Activated effector memory CD4-positive, alpha-beta T cell treated with Interleukin-2 at 50 U/mL for 16 hours (primary cell): ENCODE measurements around the gene STARD5.

ENCODE experiments used
- DNase-seq: peaks from one replicate; pipeline ENCODE4 v3.0.0-alpha.2; 2020

The STARD5 gene

DNA sequence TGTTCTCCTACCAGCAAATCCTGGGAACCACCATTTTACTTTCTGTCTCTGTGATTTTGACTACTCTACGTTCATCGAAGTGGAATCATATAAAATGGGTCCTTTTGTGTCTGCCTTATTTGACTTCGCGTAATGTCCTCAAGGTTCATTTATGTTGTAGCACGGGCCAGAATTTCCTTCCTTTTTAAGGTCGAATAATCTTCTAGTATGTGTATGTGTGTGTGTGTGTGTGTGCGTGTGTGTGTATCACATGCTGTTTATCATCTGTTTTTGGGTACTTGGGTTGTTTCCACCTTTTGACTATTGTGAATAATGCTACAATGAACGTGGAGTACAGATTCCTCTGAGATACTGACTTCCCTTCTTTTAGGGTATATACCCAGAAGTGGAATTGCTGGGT is 35.3 kb downstream of the STARD5 start:
- no peak for DNase-seq

- no peak for DNase-seq
Measured at GRCh38 chr15:81288040-81288439, 35.9 kb downstream of the STARD5 start.

DNA sequence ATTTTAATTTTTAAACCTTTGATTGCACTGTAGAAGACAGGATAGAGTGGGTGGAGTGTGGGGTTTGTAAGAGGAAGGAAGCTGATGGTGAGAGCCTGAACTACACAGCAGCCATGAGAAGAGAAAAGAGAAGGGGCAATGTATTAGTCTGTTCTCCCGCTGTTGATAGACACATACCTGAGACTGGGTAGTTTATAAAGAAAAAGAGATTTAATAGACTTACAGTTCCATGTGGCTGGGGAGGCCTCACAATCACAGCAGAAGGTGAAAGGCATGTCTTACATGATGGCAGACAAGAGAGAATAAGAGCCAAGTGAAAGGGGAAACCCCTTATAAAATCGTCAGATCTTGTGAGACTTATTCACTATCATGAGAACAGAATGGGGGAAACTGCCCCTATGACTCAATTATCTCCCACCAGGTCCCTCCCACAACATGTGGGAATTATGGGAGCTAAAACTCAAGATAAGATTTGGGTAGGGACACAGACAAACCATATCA is 37.3 kb downstream of the STARD5 start:
- DNase-seq = no peak

- DNase-seq = no peak
Measured at GRCh38 chr15:81285461-81285860, 38.5 kb downstream of the STARD5 start.

DNA sequence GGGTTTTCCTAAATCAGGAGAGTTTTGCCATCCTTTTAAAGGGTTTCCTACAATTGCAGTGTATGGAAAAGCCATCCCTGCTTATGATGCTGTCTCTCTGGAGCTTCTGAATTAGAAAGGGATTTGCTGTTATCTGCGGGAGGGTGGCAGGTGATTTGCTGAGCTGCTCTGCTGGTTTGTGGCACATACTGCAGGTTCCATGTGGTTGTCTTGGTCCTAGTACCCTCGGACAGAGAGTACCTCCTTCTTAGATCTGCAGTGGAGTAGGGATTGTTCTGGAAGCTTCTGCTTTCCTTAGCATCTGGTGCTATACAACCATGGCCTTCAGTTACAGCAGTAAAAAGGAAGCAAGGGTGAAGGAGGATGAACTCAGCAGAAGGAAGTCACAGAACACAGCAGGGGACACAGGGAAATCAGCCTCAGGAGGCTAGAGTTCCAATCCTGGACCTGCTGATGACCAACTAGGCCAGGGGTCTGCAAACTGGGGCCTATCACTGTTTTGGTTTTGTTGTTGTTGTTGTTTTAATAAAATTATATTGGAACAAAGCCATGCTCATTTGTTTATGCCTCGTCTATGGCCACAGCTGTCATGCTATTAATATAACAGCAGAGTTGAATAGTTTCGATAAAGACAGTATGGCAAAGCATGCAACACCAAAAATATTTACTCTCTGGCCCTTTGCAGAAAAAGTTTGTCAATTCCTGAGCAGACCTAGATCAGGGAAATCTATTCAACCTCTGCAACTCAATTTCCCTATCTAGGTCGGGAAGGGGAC is 39.5 kb downstream of the STARD5 start:
- DNase-seq = no peak

DNA sequence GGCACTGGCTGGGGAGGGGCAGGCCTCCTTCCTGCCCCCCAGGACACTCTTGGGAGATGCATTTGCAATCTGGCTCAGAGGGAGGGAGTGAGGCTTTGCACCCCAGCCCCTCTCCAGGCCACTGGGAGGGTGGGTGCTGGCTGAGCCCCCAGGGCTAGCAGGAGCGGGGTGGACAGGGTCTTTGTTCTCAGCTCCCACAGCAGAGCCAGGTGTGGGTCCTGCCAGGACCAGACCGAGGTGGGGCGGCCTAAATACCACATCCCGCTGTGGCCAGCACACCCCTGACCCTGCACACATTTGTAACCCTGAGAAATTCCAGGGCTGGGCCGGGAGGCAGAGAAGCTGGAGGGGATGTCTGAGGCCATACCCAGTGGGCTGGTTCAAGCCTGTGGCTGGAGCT is 41.0 kb downstream of the STARD5 start:
- DNase-seq = no peak

GRCh38 chr15:81282606-81282895 is 41.4 kb downstream of the STARD5 start:
- DNase-seq = no peak

GRCh38 chr15:81281766-81282605 is 42.0 kb downstream of the STARD5 start:
- DNase-seq = no peak

DNA sequence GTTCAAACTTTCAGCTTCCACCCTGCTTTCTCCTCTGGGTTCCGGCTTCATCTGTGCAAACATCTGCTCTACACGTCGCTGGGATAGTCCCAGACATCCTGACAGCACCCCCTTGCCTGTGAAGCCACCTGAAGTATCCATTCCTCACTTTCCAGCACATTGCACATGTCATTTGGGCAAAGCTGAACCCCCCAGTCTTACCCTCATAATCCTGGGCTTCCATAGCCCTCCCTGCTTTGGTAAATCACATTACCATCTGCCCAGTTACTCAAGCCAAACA is 42.5 kb downstream of the STARD5 start:
- no peak for DNase-seq

GRCh38 chr15:81280696-81281455 is 43.1 kb downstream of the STARD5 start:
- no peak for DNase-seq

GRCh38 chr15:81279621-81280485 is 44.1 kb downstream of the STARD5 start:
- no peak for DNase-seq

- DNase-seq = no peak
Measured at GRCh38 chr15:81278306-81279029, 45.5 kb downstream of the STARD5 start.

DNA sequence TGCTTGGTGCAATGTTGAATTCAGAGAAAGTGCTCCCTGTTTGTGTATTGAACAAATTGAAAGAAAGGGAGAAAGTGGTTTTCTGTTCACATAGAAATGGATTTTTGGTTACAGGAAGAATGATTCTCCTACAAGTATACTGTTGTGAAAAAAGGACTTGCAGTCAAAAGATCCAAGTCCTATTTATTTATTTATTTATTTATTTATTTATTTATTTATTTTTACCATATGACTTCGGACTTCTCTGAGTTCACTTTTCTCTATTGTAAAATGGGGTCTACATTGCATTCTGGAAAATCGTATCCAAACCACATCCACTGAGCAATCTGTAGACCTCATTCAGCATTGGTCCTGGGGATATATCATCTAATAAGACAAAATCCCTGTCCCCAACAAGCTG is 46.1 kb downstream of the STARD5 start:
- DNase-seq = no peak

DNA sequence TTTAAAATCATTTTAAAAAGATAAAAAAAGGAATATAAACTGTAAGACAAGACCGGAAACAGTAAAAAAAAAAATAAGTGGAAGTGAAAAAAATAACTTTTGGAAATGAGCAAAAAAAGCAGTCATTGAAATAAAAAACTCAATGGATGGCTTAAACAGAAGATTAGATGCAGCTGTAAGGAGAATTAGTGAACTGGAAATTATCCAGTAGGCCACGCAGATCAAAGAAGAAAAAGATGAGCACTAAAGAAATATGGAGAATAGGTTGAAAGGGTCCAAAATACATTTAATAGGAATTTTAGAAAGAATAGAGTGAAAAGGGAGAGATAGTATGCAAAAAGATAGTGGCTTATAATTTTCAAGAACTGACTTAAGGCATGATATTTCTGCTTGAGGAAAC is 47.0 kb downstream of the STARD5 start:
- no peak for DNase-seq

GRCh38 chr15:81275711-81276392 is 48.1 kb downstream of the STARD5 start:
- DNase-seq = no peak

DNA sequence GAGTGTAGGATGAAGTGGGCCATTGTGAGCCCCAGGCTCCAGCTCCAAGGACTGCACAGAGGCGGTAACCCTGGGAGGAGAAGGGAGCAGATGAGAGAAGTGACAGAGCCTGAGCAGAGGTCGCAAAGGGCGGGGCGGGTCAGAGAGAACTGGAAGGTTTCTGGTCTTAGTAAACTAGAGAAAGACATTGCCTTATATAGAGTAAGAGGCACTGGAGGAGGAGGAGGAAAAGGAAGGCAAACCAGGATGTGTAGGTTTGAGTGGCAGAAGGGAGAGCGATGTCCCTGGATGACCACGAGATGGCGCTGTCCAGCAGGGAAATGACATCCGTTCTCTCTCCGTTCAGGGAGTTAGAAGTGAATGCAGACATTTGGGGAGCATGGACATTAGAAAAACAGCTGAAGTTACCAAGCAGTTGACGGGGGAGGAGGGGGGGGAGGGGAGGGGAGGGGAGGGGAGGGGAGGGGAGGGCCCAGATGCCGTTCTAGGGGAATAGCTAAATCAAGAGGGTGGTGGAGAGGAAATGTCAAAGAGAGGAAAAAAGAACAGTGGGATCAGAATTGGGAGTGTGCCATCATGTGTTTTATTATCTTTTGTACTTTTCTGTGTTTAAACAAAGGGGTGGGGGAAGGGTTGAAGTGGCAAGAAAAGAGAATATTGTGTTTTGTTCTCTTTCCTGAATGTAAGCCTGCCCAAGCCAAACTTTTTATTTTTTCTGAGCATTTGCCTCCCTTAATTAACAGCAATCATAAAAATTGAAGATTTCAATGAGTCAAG is 48.8 kb downstream of the STARD5 start:
- DNase-seq = no peak

- DNase-seq = no peak
Measured at GRCh38 chr15:81274255-81274654, 49.7 kb downstream of the STARD5 start.

GRCh38 chr15:81273855-81274254 is 50.1 kb downstream of the STARD5 start:
- no peak for DNase-seq

- no peak for DNase-seq
Measured at GRCh38 chr15:81273200-81273599, 50.7 kb downstream of the STARD5 start.

- no peak for DNase-seq
Measured at GRCh38 chr15:81271761-81272644, 51.9 kb downstream of the STARD5 start.
